CD14-positive monocyte (primary cell): ENCODE results near the gene SLC17A2. TPM values are rescaled to one million over a fixed set of nuclear protein-coding genes. Genes with fewer than 3 reads are reported as not detected.

Source experiments
- DNase-seq, 3 donors: peaks; one replicate each; pipeline ENCODE4 v3.0.0-alpha.2; 2011 to 2022
- H2AFZ ChIP-seq: 2 replicates; pipeline ENCODE4 v1.6.0; 2012; ENCODE audit warnings: mild to moderate bottlenecking, low read depth, low read length, inconsistent platforms; ENCODE audit not compliant: insufficient read depth, poor library complexity, severe bottlenecking
- H3K27ac ChIP-seq, 2 donors: 1 replicate in 1 of 2; 2 replicates in 1 of 2; pipeline ENCODE4 v1.5.1; 2012 to 2013; ENCODE audit warnings: low read length in 2 of 2, control low read depth in 1 of 2, inconsistent platforms in 1 of 2, low read depth in 1 of 2, mild to moderate bottlenecking in 1 of 2
- H3K27me3 ChIP-seq, 2 donors: one replicate each; pipeline versions ENCODE4 v1.6.0 to v1.6.1; 2011 to 2013; ENCODE audit warnings: low read length in 2 of 2; ENCODE audit not compliant: control insufficient read depth in 2 of 2, insufficient read depth in 2 of 2
- H3K36me3 ChIP-seq, 2 donors: replicated peaks in 1 of 2; 1 replicate in 1 of 2; 2 replicates in 1 of 2; pipeline versions ENCODE4 v1.5.1 to v1.6.1; 2012 to 2013; ENCODE audit warnings: low read length in 2 of 2, control low read depth in 1 of 2, inconsistent platforms in 1 of 2, mild to moderate bottlenecking in 1 of 2; ENCODE audit not compliant: insufficient read depth in 2 of 2, control insufficient read depth in 1 of 2
- H3K4me1 ChIP-seq, 2 donors: 1 replicate in 1 of 2; 2 replicates in 1 of 2; pipeline versions ENCODE4 v1.5.1 to v1.6.1; 2012 to 2013; ENCODE audit warnings: low read length in 2 of 2, control low read depth in 1 of 2, inconsistent platforms in 1 of 2, mild to moderate bottlenecking in 1 of 2, moderate library complexity in 1 of 2; ENCODE audit not compliant: insufficient read depth in 2 of 2, control insufficient read depth in 1 of 2
- H3K4me2 ChIP-seq: replicated peaks from 2 replicates; pipeline ENCODE3; 2012; ENCODE audit warnings: low read length, moderate library complexity, mild to moderate bottlenecking; ENCODE audit not compliant: poor library complexity, severe bottlenecking; ENCODE audit errors: extremely low read depth
- H3K4me3 ChIP-seq, 3 experiments: fragments of 200-600 bp in 1 of 3; sonication (generic) in 1 of 3; replicated peaks in 1 of 3; 1 replicate in 2 of 3; 2 replicates in 1 of 3; pipeline ENCODE4 v1.5.1; 2011 to 2013; ENCODE audit warnings: low read length in 3 of 3, mild to moderate bottlenecking in 3 of 3, control low read depth in 2 of 3, low read depth in 2 of 3, inconsistent platforms in 1 of 3, moderate library complexity in 1 of 3
- H3K79me2 ChIP-seq: 2 replicates; pipeline ENCODE4 v1.6.0; 2012; ENCODE audit warnings: mild to moderate bottlenecking, control low read depth, inconsistent platforms, low read length, moderate library complexity; ENCODE audit not compliant: insufficient read depth
- H3K9ac ChIP-seq: 2 replicates; pipeline ENCODE4 v1.6.0; 2017; ENCODE audit warnings: low read length, mild to moderate bottlenecking; ENCODE audit not compliant: insufficient read depth, poor library complexity, severe bottlenecking
- H3K9me3 ChIP-seq, 2 donors: replicated peaks in 1 of 2; 1 replicate in 1 of 2; 2 replicates in 1 of 2; pipeline versions ENCODE4 v1.5.1 to v1.6.1; 2012 to 2013; ENCODE audit warnings: low read length in 2 of 2, control low read depth in 1 of 2; ENCODE audit not compliant: control insufficient read depth in 1 of 2, insufficient read depth in 1 of 2
- H4K20me1 ChIP-seq: 2 replicates; pipeline ENCODE4 v1.6.0; 2012; ENCODE audit warnings: mild to moderate bottlenecking, low read length, control low read depth, moderate library complexity; ENCODE audit not compliant: insufficient read depth
- H3K27ac Mint-ChIP-seq, 7 donors: one replicate each; pipeline ENCODE4 v1.8.0; 2020; ENCODE audit warnings: mild to moderate bottlenecking in 7 of 7, mixed read lengths in 7 of 7, moderate library complexity in 6 of 7, inconsistent platforms in 2 of 7
- H3K27me3 Mint-ChIP-seq, 3 donors: one replicate each; pipeline ENCODE4 v1.8.0; 2021 to 2022; ENCODE audit warnings: low read depth in 3 of 3, mild to moderate bottlenecking in 3 of 3, mixed read lengths in 3 of 3, moderate library complexity in 3 of 3, inconsistent platforms in 1 of 3
- H3K36me3 Mint-ChIP-seq, 2 donors: one replicate each; pipeline ENCODE4 v1.8.0; 2020; ENCODE audit warnings: mixed read lengths in 2 of 2, inconsistent platforms in 1 of 2, mild to moderate bottlenecking in 1 of 2
- H3K4me1 Mint-ChIP-seq: one replicate; pipeline ENCODE4 v1.8.0; 2020; ENCODE audit warnings: mild to moderate bottlenecking, mixed read lengths
- H3K4me3 Mint-ChIP-seq, 2 donors: one replicate each; pipeline ENCODE4 v1.8.0; 2020; ENCODE audit warnings: mild to moderate bottlenecking in 2 of 2, mixed read lengths in 2 of 2, moderate library complexity in 1 of 2
- H3K9me3 Mint-ChIP-seq, 7 donors: one replicate each; pipeline ENCODE4 v1.8.0; 2020 to 2022; ENCODE audit warnings: mixed read lengths in 7 of 7, mild to moderate bottlenecking in 6 of 7, moderate library complexity in 6 of 7, inconsistent platforms in 2 of 7
- CTCF ChIP-seq: fragments of 200-600 bp; IDR thresholded peaks from one replicate; pipeline ENCODE4 v1.8.0; 2022; ENCODE audit warnings: antibody characterized with exemption, mild to moderate bottlenecking
- WGBS: methylation state at CpG from one replicate; pipeline ENCODE4 v1.1.5; 2013; ENCODE audit warnings: missing lambda C conversion rate; ENCODE audit not compliant: insufficient coverage; 5-methylcytosine and 5-hydroxymethylcytosine counted together
- intact Hi-C, 2 donors: fragments of 100-400 bp; cut with micrococcal nuclease; formaldehyde crosslinking; loops; one replicate each; pipeline versions ENCODE4 v1.15.0 to v1.15.1; 2023
- polyA plus RNA-seq, 3 donors: library from polyadenylated mRNA; depleted of rRNA in 1 of 3; unstranded in 2 of 3; stranded (reverse) in 1 of 3; fragments of 300-500 nt in 2 of 3; fragments of >200 nt in 1 of 3; fragmentation: Illumina TruSeq in 2 of 3; gene quantifications; 1 replicate in 2 of 3; 2 replicates in 1 of 3; pipeline ENCODE4 v1.2.3, GENCODE V29; 2012 to 2021

The SLC17A2 gene
- polyA plus RNA-seq, 3 donors, result not detected

GRCh38 chr6:25919657-25920056 lies 10.8 kb downstream of the SLC17A2 start:
- Histone ChIP-seq H3K4me2 (no peak overlapping the region), H3K36me3 (no peaks in the 10 kb centered on the region), H3K9ac (no peak overlapping the region), H4K20me1 (no peaks in the 10 kb centered on the region), H3K4me1 (no peaks in the 10 kb centered on the region), H3K27me3 (no peaks in the 10 kb centered on the region), H3K27ac (no peak overlapping the region), H3K4me3 (no peak overlapping the region), H3K79me2 (no peaks in the 10 kb centered on the region), H2AFZ (no peak overlapping the region), H3K9me3 (no peaks in the 10 kb centered on the region)
- peaks cover 1 to 3% (median 2%) of the 10 kb centered on the region in 3 donors for H3K27me3 Mint-ChIP-seq
- no peaks in the 10 kb centered on the region for H3K36me3 Mint-ChIP-seq
- H3K27ac Mint-ChIP-seq, result no peak overlapping the region
- H3K4me1 Mint-ChIP-seq, result peaks cover 4% of the 10 kb centered on the region
- WGBS, result 87% methylated on average over 2 of the region's 5 CpGs
- no peak overlapping the region for H3K4me3 Mint-ChIP-seq
- H3K9me3 Mint-ChIP-seq, result peaks cover 0 to 3% (median 0%) of the 10 kb centered on the region in 7 donors
- DNase-seq, result no peak
- intact Hi-C loops, result no loop called here
- TF ChIP-seq CTCF, result no peak

- Histone ChIP-seq H3K27me3 (no peaks in the 10 kb centered on the region), H3K27ac (no peak overlapping the region), H4K20me1 (no peaks in the 10 kb centered on the region), H3K9me3 (no peaks in the 10 kb centered on the region), H3K4me2 (no peak overlapping the region), H3K4me1 (no peaks in the 10 kb centered on the region), H3K79me2 (no peaks in the 10 kb centered on the region), H3K36me3 (no peaks in the 10 kb centered on the region), H3K9ac (no peak overlapping the region), H2AFZ (no peak overlapping the region), H3K4me3 (no peak overlapping the region)
- Mint-ChIP-seq H3K9me3 (peaks cover 0 to 3% (median 0%) of the 10 kb centered on the region in 7 donors), H3K36me3 (no peaks in the 10 kb centered on the region), H3K4me1 (peaks cover 4% of the 10 kb centered on the region), H3K27me3 (peaks cover 1 to 3% (median 2%) of the 10 kb centered on the region in 3 donors), H3K27ac (no peak overlapping the region), H3K4me3 (no peak overlapping the region)
- no peak for DNase-seq
- WGBS, result no CpG with 5 or more reads among the region's 5 CpGs
- no peak for TF ChIP-seq CTCF
- intact Hi-C loops, result no loop called here
These were observed 12.3 kb downstream of the SLC17A2 start for GRCh38 chr6:25918083-25918683.
